GM19035 (cell line): ENCODE data around the gene SPATA20.

Experiments used
- ATAC-seq: cut with Tn5 transposase; IDR thresholded peaks from one replicate; pipeline ENCODE4 v1.9.1; 2021; ENCODE audit not compliant: unreplicated experiment

The SPATA20 gene

DNA sequence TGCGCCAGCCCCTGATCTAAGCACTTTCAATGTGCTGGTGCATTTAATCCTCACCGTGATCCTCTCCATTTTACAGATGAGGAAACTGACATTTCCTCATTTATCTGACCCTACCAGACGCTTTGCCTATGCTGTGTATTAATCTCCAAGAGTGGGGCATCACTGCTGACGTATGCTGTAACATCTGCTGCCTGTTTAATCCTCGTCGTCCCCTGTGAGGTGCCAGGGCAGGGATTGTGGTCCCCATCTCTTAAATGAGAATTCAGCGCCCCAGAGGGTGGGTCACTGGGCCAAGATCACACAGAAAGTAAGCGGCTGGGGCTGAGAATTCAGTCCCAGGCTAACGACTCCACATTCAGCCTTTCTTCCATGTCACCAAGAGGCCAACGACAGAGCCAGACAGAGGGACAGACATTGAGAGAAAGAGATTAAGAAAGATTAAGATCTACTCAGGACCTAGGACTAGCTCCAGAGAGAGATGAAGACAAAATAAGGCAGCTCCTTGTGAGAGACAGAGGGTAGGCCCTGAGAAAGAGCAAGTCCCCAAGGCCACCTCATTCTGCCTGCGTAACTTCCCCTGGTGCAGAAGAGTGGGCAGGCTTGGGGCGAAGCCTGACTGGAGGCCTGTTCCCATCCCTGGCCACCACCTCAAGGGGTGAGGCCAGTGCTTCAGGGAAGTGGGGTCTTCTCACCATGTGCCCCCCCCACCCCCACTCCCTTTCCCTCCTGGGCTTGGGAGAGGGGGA, 27.1 kb downstream of the SPATA20 start:
- ATAC-seq: no peak

DNA sequence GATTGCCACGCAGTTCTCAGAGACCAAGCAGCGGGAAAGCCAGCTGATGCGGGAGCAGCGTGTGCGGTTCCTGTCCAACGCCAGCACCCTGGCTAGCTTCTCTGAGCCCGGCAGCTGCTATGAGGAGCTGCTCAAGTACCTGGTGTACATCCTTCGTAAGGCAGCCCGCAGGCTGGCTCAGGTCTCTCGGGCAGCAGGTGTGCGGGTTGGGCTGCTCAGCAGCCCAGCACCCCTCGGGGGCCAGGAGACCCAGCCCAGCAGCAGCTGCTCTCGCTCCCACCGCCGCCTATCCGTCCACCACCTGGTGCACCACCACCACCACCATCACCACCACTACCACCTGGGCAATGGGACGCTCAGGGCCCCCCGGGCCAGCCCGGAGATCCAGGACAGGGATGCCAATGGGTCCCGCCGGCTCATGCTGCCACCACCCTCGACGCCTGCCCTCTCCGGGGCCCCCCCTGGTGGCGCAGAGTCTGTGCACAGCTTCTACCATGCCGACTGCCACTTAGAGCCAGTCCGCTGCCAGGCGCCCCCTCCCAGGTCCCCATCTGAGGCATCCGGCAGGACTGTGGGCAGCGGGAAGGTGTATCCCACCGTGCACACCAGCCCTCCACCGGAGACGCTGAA, 28.7 kb downstream of the SPATA20 start:
- ATAC-seq: no peak

DNA sequence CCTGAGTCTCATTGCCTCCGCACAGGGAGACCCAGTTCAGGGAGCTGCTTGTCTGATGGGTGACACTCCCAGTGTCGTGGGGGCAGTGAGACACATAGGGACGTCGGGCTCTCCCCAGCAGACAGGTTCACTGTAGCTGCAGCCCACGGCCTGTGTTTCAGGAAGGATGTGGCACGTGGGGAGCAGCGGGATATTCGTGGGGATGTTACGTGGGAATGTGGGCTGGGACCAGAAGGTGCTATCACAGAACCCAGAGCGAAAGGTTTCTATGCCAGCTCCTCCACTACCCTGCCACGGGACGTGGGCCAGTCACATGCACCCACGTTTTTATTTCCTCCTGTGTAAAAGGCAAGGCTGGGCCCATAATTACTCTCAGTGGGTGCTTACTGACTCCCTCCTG, 29.9 kb downstream of the SPATA20 start:
- ATAC-seq: no peak

GRCh38 chr17:50577451-50577954, 30.5 kb downstream of the SPATA20 start:
- no peak for ATAC-seq

DNA sequence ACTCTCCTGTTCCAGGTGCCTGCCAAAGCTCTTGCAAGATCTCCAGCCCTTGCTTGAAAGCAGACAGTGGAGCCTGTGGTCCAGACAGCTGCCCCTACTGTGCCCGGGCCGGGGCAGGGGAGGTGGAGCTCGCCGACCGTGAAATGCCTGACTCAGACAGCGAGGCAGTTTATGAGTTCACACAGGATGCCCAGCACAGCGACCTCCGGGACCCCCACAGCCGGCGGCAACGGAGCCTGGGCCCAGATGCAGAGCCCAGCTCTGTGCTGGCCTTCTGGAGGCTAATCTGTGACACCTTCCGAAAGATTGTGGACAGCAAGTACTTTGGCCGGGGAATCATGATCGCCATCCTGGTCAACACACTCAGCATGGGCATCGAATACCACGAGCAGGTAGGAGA, 31.2 kb downstream of the SPATA20 start:
- no peak for ATAC-seq

- ATAC-seq: no peak
Observed at GRCh38 chr17:50579399-50579798, 32.4 kb downstream of the SPATA20 start.

DNA sequence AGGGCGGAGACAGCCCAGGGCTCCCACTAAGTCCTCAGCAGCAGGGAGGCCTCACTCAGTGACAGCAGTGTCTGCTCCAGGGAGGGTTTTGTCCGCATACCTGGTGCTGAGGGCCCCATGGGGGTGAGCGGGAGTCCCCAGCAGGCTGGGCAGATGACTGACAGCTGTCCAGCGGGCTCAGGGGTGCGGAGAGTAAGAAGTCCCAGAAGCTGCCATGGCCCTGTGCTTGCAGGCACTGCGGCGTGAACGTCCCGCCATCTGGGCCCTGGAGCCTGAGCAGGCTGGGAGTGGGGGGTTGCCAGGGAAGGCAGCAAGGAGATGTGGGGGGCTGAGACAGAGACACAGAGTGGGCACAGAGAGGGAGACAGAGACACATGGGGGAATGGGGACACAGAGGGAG, 33.7 kb downstream of the SPATA20 start:
- no peak for ATAC-seq

DNA sequence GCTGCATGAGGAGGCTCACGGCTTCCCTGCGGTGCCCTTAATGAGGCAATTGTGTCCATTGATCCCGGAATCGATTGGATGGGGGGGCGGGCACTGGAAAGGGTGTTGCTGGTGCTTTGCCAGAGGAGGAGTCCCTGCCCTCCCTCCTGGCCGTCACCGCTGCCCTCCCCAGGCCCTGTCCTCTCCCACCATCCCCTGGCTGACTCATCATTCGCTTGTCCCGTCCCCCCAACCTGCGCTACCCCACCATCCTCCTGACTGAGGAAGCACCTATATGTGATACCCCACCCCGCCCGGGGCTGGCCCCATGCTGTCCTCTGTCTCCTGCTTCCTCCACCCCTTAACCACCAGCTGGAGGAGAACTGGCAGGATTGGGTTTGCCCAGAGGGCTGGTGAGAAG, 34.3 kb downstream of the SPATA20 start:
- ATAC-seq: no peak

- ATAC-seq: no peak
Observed at GRCh38 chr17:50582741-50583140, 35.8 kb downstream of the SPATA20 start.

DNA sequence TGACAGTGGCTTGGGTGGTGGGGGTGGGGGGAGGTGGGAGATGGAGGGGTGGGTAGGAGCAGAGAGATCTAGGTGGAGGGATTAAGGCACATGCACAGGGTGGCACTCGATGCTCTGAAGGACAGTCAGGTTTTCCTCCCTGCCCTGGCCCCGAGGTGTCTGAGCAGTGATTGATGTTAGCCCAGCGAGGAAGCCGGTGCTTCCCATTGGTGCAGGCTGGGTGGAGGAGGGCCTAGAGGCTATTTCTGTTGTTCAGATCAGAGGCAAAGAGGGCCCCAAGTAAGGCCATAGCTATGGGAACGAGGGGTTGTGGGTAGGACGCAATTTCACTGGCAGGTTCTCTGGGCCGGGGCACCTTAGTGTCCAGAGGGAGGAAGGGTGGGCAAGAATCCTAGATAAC, 36.7 kb downstream of the SPATA20 start:
- ATAC-seq: no peak

DNA sequence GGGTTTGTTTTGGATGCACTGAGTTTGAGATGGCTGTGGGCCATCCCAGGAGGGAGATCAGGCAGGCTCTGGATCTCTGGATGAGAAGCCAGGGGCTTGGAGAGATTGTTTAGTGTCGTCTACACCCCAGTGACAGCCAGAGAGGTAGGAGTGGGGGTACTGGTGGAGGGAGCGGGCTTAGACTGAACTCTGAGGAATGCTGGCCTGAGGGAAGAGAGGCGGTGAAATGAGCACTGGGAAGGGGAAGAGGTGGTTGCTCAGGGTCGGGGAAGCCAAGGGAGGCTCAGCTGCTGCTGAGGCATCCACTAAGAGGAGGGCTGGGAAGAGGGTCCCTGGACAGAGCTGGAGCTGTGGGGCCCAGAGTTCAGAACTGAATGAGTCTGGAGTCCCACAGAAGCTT, 37.1 kb downstream of the SPATA20 start:
- ATAC-seq: no peak

GRCh38 chr17:50584749-50585148, 37.8 kb downstream of the SPATA20 start:
- ATAC-seq: no peak

DNA sequence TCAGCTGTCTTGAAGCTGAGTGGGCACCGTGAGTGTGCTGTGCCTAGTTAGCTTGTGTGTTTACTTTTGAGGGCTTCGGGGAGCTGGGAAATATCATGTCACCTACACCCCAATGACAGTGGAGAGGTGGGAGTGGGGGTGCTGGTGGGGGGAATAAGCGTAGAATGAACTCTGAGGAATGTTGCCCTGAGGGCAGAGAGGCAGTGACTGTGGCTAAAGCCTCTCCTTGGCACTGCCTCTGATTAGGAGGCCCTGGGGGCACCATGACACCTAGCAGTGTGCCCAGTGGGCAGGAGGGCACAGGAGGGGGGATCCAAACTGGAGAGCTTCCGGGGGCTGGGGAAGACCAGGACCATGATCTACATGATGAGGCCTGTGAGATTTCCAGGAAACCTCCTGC, 38.4 kb downstream of the SPATA20 start:
- ATAC-seq: no peak

DNA sequence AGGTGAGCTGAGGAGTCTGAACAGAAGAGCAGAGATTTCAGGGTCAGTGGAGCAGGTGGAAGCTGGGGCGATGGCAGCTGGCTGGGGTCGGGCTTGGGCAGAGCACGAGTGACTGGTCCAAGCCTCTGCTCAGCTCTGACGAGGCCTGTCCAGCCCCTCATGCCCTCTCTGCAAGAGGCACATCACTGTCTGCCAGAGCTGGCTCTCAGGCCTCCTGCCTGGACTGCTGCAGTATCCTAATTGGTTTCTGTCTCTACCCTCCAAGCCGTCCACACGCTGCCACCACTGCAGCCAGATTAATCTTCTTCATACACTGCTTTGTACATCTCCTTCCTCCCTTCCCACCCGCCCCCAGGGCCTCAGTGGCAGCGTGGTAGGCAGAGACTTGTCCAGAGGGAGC, 38.9 kb downstream of the SPATA20 start:
- ATAC-seq: no peak

- no peak for ATAC-seq
Observed at GRCh38 chr17:50586421-50587247, 39.7 kb downstream of the SPATA20 start.

DNA sequence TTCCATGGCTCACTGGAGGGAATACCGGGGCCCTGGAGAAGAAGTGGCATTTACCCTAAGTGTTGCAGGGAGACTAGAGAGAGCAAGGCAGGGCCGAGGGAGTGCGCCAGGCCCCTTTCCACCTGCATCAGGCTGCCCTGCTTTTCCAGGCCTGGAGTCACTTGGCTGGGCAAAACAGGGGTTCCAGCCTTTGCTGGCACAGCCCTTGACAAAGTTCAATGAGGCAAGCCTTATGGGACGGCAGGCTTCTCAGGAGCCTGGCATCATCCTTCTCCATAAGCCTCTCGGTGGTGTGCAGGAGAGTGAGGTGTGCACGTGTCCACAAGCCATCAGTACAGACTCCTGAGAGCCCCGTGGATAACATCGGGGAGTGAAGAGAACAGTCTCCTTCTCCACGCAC, 40.6 kb downstream of the SPATA20 start:
- no peak for ATAC-seq

- ATAC-seq: no peak
Observed at GRCh38 chr17:50588391-50589049, 41.5 kb downstream of the SPATA20 start.

- ATAC-seq: no peak
Observed at GRCh38 chr17:50589095-50589705, 42.2 kb downstream of the SPATA20 start.

GRCh38 chr17:50590946-50591737, 44.2 kb downstream of the SPATA20 start:
- no peak for ATAC-seq

DNA sequence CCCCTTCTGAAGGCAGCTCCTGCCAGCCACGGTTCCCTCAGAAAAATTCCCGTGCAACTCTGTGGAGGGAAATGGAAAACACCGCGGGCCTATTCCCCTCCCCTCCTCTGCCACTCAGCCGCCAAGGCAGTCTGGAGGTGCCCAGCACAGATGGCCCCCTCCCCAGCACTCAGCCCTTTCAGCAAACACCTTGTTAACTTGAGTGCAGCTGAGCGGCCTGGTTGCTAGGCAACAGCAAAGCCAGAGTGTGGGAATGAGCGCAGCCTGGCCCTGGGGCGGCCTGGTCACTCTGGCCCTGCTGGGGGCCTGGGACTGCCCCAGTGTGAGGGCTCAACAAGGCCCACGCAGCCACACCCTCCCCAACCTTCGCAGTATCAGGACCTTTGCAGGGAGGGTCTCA, 46.3 kb downstream of the SPATA20 start:
- no peak for ATAC-seq
